ENCODE results near the gene DUSP1.

Gene DUSP1

GRCh38 chr5:172777881-172778814 lies 7.2 kb upstream of the DUSP1 start:
- no peak for DNase-seq (ENCODE audit: low read depth)

DNA sequence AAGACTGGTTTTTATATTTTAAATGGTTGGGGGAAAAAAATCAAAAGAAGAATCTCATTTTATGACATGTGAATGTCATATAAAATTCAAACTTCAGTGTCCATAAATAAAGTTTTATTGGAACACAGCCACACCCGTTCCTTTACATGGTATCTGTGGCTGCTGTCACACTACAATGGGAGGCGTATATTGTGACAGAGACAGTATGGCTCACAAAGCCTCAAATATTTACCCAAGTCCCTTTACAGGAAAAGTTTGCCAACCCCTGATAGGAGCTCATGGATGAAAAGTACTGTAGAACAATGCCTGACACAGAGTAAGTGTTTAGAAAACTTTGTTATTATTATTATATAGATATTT lies 5.2 kb upstream of the DUSP1 start:
- no peak for DNase-seq (ENCODE audit: low read depth)

DNA sequence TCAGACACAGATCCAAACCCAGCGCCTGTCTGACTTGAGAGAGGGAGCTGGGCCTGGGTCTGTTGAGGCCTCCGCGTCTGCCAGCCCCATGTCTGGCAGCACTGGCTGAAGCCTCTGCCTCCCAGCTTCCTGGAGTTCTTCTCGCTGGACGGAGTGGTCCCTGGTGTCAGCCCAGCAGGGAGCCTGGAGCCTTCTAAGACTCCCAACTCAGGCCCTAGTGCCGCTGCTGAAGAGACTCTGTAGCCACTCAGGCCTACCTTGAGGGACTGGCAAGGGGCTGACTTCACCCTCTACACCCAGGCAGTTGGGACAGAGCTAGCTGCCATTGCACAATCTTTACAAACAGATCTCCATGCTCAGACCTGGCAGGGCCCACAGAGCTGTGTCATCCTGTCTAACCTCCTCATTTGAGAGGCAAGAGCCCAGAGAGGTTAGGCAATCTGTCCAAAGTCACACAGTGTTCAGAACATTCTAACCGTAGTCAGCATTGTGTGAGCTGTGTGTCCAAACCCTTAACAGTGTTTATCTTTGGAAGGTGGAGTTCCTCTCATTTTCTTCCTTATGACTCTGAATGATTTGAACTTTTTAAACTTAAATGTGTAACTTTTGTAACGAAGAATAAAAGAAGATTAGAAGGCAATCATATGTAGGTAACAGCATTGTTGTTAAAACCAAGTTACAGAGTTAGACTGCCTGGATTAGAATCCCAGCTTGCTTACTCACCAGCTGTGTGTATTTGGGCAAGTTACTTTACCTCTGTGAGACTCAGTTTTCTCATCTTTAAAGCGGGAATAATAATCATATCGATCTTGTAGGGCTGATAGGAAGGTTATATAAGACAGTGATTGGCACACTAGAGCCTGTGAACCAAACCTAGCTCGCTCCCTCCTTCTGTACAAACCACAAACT lies 4.6 kb upstream of the DUSP1 start:
- DNase-seq (ENCODE audit: low read depth), result no peak

DNA sequence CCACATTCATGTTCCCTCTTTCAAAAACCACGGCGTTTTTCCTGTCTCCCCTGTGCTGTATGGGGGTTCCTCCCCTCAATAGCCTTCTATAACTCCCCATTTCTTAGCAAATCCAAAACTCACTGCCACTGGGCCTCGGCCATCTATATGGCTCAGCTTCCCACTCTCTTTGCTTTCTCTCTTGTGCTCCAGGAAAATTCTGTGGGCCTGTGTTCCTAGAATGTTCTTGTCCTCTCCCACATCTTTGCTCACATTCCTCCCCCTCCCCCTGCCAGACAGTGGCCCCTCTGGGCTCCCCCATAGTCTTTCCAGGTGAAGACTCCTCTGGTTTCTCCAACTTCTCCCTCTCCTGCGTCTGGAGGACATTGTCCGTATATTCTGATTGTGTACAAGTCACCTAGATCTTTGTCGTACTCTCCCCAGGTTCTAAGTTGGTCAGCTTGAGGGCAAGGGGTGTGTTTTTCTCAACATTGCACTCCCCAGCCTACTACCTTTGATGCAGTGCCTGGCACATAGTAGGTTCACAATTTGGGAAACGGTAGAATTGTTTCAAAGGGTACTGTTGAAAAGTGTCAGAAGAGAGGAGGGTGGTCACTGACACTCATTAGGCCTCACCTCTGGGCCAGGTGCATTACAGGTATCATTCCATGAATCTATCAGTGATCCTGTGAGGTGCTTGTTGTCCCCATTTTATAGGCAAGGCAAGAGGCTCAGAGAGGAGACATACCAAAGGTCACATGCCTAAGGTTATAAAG lies 3.7 kb upstream of the DUSP1 start:
- no peak for DNase-seq (ENCODE audit: low read depth)

- DNase-seq (ENCODE audit: low read depth), result no peak
These were observed 2.8 kb upstream of the DUSP1 start for GRCh38 chr5:172773481-172774469.

DNA sequence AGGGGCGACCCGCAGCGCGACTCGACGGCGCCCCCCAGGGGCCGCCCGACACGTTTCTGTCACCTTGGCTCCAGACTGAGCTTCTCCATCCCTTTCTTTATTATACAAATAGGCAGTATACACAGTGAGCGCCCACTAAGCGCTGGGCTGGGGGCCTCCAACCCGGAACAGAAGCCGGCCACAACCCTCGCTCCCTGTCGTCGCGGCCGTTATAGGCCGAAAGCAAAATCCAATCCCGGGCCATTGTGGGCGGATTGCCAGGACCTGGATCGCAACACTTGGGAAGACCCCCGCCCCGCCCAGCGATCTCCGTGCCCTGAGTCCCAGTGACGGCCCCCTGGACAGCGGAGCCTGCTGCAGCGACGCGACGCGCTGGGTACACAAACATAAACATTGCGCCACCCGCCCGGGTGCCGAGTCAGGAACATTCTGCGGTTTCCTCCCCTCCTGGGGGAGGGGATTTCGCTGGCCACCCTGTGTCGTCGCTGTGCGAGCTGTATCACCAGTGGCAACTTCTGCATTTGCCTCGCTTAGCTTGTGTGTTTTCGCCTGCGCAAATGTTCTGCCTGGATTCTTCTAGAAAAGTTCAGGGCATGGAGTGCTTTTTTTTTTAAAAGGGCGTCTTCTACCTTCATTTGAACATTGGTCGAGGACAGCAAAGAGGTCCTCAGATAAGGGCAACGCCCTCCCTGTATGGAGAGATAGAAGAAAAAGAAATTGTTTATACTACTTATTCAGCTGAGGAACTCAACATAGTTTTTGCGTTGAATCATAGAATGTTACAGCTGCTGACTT lies 1.3 kb upstream of the DUSP1 start:
- peak; percentile 83 for DNase-seq (ENCODE audit: low read depth)

DNA sequence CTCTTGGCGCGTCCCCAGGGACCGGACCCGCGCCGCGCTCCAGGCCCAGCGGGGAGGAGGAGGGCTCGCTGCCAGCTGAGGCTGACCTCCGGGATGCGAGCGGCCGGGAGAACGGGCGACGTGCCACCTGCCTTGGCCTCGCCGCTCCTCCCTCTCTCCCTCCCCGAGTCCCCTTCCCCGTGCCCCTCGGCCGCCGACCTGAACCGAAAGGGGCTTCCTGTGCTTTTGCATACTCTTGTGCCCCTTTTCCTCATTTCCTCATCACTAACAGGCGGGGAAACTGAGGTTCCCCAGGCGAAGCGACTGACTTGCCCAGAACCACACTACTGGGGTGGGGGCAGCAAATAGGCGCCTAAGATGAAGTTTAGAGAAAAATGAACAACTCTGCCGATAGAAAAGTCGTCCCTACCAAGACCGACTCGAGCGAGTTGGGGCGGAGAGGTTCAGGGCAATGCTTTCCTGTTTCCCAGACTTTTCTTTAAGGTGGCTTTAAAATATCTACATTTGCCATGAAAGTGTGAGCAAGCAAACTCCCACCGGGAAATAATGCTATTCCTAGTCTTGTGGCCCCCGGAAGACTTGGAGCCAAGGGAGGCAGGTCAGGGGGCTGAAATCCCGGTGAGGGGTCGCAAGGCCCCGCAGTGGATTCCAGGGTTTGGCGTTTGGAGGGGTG lies 580 bp upstream of the DUSP1 start:
- peak; percentile 18 for DNase-seq (ENCODE audit: low read depth)

- no peak for DNase-seq (ENCODE audit: low read depth)
These were observed 671 bp downstream of the DUSP1 start for GRCh38 chr5:172770374-172770674.

DNA sequence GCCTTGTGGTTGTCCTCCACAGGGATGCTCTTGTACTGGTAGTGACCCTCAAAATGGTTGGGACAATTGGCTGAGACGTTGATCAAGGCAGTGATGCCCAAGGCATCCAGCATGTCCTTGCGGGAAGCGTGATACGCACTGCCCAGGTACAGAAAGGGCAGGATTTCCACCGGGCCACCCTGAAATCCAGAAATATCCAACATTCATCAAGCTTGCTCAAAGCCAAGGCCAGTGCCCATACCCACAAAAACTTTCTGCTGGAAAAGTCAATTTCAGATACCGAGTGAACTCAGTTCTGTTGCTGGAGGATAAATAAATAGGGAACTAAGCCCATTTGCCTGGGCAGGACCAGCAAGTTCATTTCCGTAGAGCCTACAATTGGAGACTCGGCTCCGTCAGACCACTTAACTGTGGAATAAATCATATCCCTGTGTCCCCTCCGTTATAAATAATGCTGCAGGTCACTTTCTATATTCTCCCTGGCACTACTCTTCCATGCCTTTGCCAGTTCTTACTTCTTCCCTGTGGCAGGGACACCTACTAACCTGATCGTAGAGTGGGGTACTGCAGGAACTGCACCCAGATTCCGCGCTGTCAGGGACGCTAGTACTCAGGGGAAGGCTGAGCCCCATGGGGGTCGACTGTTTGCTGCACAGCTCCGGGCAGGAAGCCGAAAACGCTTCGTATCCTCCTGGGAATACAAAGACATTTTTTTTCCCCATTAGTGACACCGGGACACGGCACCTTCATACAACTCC lies 1.2 kb downstream of the DUSP1 start:
- DNase-seq (ENCODE audit: low read depth), result no peak

- no peak for DNase-seq (ENCODE audit: low read depth)
These were observed 1.7 kb downstream of the DUSP1 start for GRCh38 chr5:172769342-172769615.

- peak; percentile 17 for DNase-seq (ENCODE audit: low read depth)
These were observed 2.2 kb downstream of the DUSP1 start for GRCh38 chr5:172768573-172769341.

DNA sequence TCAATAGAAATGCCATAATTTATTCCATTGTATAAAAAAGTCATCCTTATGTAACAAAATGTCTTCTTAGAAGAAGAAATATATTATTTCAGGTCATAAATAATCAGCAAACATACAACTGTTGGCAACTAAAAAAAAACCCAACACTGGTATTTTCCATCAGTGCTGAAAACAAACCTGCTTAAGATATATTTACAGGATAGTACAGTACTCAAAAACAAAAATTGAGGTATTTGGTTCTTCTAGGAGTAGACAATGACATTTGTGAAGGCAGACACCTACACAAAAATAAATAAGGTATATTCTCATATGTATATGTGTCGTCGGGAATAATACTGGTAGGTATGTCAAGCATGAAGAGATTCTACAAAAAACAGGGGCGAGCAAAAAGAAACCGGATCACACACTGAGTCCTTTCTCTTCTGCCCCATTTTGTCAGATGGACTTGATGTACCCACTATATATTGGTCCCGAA lies 2.9 kb downstream of the DUSP1 start:
- no peak for DNase-seq (ENCODE audit: low read depth)

- DNase-seq (ENCODE audit: low read depth), result peak; percentile 30
These were observed 4.5 kb downstream of the DUSP1 start for GRCh38 chr5:172766287-172767108.

DNA sequence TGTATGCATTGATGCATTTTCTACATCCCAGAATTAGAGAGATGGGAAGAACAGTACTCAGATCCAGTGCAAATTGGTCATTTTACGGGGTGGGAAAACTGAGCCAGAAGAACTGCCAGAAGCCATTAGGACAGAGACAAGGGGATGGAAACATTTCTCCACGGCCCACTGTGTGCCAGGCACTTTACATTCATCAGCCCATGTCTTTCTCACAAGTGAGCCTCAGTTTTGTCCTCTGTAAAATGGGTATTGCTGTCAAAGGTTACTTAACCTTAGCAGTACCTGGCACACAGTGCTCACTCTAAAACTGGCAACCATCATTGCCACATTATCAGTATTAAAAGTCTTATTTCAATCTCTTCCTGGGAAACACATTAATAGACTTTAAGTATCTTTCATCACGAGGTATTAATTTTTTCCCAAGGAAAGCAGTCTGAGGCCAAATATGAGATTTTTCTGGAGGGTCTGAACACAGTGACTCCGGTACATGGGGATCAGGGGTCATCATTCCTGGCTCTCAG lies 5.2 kb downstream of the DUSP1 start:
- no peak for DNase-seq (ENCODE audit: low read depth)

GRCh38 chr5:172764861-172765765 lies 5.9 kb downstream of the DUSP1 start:
- DNase-seq (ENCODE audit: low read depth), result peak; percentile 97

DNA sequence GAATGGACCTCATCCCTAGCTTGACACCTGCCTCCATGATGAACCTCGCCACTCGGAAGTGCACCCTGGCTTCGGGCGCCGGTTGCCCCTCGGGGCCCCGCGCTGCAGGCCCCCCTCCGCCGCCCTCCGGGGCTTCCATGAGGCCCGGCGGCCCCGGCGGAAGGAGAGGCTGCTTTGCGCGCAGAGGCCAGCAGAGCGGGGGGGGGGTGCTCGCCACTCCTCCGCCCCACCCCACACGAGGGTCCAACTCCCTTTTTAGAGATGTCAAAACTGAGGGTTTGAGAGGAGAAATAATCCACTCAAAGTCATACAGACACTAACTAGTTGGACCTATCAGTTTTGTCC lies 7.9 kb downstream of the DUSP1 start:
- DNase-seq (ENCODE audit: low read depth), result no peak

Data from T-helper 22 cell (primary cell).